Lung (tissue), 12 donors: ENCODE measurements around the gene TRIM2. TPM values are rescaled to one million over a fixed set of nuclear protein-coding genes. Genes with fewer than 3 reads are reported as not detected.

ENCODE experiments used
- ATAC-seq: fragments of 200-7000 bp; cut with Tn5 transposase; one replicate; pipeline ENCODE4 v1.9.1; 2020; ENCODE audit warnings: moderate number of reproducible peaks; ENCODE audit not compliant: insufficient read depth, low FRiP score
- DNase-seq, 3 donors: peaks; one replicate each; pipeline ENCODE4 v3.0.0-alpha.2; 2013 to 2017
- H3K27ac ChIP-seq, 2 donors: one replicate each; pipeline ENCODE4 v1.5.1; 2013; ENCODE audit warnings: mild to moderate bottlenecking in 2 of 2, moderate library complexity in 2 of 2, control low read depth in 1 of 2, inconsistent platforms in 1 of 2, low read depth in 1 of 2, low read length in 1 of 2
- H3K27me3 ChIP-seq, 3 donors: one replicate each; pipeline ENCODE4 v1.5.1; 2013; ENCODE audit warnings: low read length in 2 of 3; ENCODE audit not compliant: control insufficient read depth in 3 of 3, insufficient read depth in 3 of 3
- H3K36me3 ChIP-seq, 4 donors: one replicate each; pipeline ENCODE4 v1.5.1; 2013; ENCODE audit warnings: low read length in 4 of 4, mild to moderate bottlenecking in 1 of 4, moderate library complexity in 1 of 4; ENCODE audit not compliant: control insufficient read depth in 4 of 4, insufficient read depth in 4 of 4
- H3K4me1 ChIP-seq, 5 donors: one replicate each; pipeline ENCODE4 v1.5.1; 2013; ENCODE audit warnings: low read length in 5 of 5, mild to moderate bottlenecking in 2 of 5, moderate library complexity in 1 of 5; ENCODE audit not compliant: control insufficient read depth in 5 of 5, insufficient read depth in 5 of 5
- H3K4me3 ChIP-seq: one replicate; pipeline ENCODE4 v1.5.1; 2013; ENCODE audit warnings: mild to moderate bottlenecking, control low read depth, moderate library complexity
- H3K9ac ChIP-seq, 2 donors: one replicate each; pipeline ENCODE4 v1.5.1; 2013; ENCODE audit warnings: low read length in 2 of 2, control low read depth in 1 of 2; ENCODE audit not compliant: insufficient read depth in 1 of 2
- H3K9me3 ChIP-seq, 4 donors: one replicate each; pipeline ENCODE4 v1.5.1; 2013; ENCODE audit warnings: low read length in 3 of 4, mild to moderate bottlenecking in 1 of 4, moderate library complexity in 1 of 4; ENCODE audit not compliant: control insufficient read depth in 4 of 4, insufficient read depth in 3 of 4
- WGBS, 2 donors: extraction: QIAGEN DNeasy Blood & Tissue Kit; methylation state at CpG; one replicate each; pipeline ENCODE4 v1.1.7; 2013; 5-methylcytosine and 5-hydroxymethylcytosine counted together
- polyA plus RNA-seq, 2 donors: library from polyadenylated mRNA; stranded (reverse); fragments of 200-250 nt; gene quantifications; one replicate each; pipeline ENCODE4 v1.2.1, GENCODE V29; 2013
- total RNA-seq, 2 donors: library from RNA; depleted of rRNA in 1 of 2; stranded (reverse); fragments of >200 nt in 1 of 2; gene quantifications; one replicate each; pipeline ENCODE4 v1.2.1, GENCODE V29; 2014 to 2021
- TF ChIP-seq, protein P1 (sequence below): IDR thresholded peaks from 2 replicates; pipeline ENCODE4 v1.5.1; 2012; ENCODE audit warnings: mild to moderate bottlenecking; ENCODE audit errors: control extremely low read depth, extremely low read depth
- donor health status: control.
- donor health status: control.
- donor health status: Bipolar disorder and iron deficiency.
- donor health status: healthy.
- donor health status: DM: yes; HTN: yes; CAD: no.

TRIM2 gene
- total and polyA plus RNA-seq, 4 donors: 9.1 to 74.0 (median 38.1) TPM

GRCh38 chr4:153223427-153223801 is 19.2 kb downstream of the TRIM2 start:
- TF ChIP-seq, protein P1, sequence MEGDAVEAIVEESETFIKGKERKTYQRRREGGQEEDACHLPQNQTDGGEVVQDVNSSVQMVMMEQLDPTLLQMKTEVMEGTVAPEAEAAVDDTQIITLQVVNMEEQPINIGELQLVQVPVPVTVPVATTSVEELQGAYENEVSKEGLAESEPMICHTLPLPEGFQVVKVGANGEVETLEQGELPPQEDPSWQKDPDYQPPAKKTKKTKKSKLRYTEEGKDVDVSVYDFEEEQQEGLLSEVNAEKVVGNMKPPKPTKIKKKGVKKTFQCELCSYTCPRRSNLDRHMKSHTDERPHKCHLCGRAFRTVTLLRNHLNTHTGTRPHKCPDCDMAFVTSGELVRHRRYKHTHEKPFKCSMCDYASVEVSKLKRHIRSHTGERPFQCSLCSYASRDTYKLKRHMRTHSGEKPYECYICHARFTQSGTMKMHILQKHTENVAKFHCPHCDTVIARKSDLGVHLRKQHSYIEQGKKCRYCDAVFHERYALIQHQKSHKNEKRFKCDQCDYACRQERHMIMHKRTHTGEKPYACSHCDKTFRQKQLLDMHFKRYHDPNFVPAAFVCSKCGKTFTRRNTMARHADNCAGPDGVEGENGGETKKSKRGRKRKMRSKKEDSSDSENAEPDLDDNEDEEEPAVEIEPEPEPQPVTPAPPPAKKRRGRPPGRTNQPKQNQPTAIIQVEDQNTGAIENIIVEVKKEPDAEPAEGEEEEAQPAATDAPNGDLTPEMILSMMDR: no peak
- ATAC-seq: no peak
- H3K9ac ChIP-seq: peak overlapping the region; percentile 33 to 83

DNA sequence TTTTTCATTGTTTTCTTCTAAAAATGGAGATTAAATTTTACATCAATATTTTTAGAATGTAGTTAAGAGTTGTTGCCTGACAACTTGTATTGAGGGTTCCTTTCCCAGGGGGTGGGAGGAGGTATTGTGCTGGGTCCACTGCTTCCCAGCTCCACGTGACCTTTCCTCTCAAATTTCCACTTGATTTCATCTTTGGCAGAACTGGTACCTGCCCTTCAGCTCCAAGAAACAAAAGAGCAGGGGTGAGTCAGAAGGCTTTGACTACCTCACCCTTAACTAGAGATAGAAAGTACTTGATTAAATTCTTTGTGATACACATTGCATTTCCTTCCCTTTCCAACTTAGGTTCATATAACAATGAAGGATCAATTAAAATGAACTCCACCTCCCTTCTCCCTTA is 19.7 kb downstream of the TRIM2 start:
- Histone ChIP-seq H3K36me3 (peaks cover 0 to 4% (median 0%) of the 10 kb centered on the region in 4 donors), H3K4me1 (peaks cover 2 to 47% (median 13%) of the 10 kb centered on the region in 5 donors), H3K4me3 (no peak overlapping the region), H3K9me3 (no peaks in the 10 kb centered on the region), H3K27me3 (no peaks in the 10 kb centered on the region), H3K9ac (peak overlapping the region; percentile 33 to 83), H3K27ac (peak overlapping the region in 1 of 2 donors; percentile 95)
- peak in 2 of 3 donors; percentile 49 to 71 for DNase-seq
- ATAC-seq: peak; percentile 61
- TF ChIP-seq, protein P1: no peak
- WGBS, 2 donors: 50 to 78% methylated on average over 1 of the region's 1 CpG

More at GRCh38 chr4:153223427-153223801, 19.2 kb downstream of the TRIM2 start:
- peaks cover 0 to 4% (median 0%) of the 10 kb centered on the region in 4 donors for H3K36me3 ChIP-seq
- DNase-seq: peak in 1 of 3 donors; percentile 50
- 21 to 32% methylated on average over 9 of the region's 9 CpGs for WGBS, 2 donors
- H3K27ac ChIP-seq: peak overlapping the region in 1 of 2 donors; percentile 95
- no peaks in the 10 kb centered on the region for H3K27me3 ChIP-seq
- H3K4me1 ChIP-seq: peaks cover 2 to 47% (median 12%) of the 10 kb centered on the region in 5 donors
- no peaks in the 10 kb centered on the region for H3K9me3 ChIP-seq
- no peak overlapping the region for H3K4me3 ChIP-seq

DNA sequence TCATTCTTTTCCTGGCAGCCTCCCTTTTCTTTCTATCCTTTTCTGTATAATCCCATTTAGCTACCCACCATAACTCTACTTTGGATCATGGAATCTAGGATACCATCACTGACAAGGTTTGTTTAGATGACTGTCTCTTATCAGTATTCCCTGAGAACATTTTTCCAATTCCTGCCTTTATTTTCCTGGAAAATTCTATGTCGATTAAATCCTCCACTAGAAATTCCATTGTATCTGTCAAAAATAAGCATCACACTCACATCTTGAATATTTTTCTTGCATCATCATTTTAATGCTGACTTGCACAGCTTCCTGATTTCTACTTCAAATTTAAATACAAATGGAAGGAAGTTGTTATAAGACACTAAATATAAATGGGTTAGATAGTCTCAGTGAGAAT is 20.2 kb downstream of the TRIM2 start:
- WGBS, 2 donors: 66 to 81% methylated on average over 1 of the region's 1 CpG
- TF ChIP-seq, protein P1: no peak
- ATAC-seq: no peak
- Histone ChIP-seq H3K9ac (peak overlapping the region in 1 of 2 donors; percentile 11), H3K4me1 (peaks cover 2 to 47% (median 13%) of the 10 kb centered on the region in 5 donors), H3K4me3 (no peak overlapping the region), H3K9me3 (no peaks in the 10 kb centered on the region), H3K27me3 (no peaks in the 10 kb centered on the region), H3K36me3 (peaks cover 0 to 4% (median 0%) of the 10 kb centered on the region in 4 donors), H3K27ac (no peak overlapping the region)
- no peak for DNase-seq

GRCh38 chr4:153227469-153228075 is 23.3 kb downstream of the TRIM2 start:
- Histone ChIP-seq H3K9me3 (no peaks in the 10 kb centered on the region), H3K4me1 (peaks cover 2 to 28% (median 13%) of the 10 kb centered on the region in 5 donors), H3K9ac (no peak overlapping the region), H3K4me3 (no peak overlapping the region), H3K27me3 (no peaks in the 10 kb centered on the region), H3K36me3 (peaks cover 0 to 4% (median 2%) of the 10 kb centered on the region in 4 donors), H3K27ac (no peak overlapping the region)
- DNase-seq (peak in 2 of 3 donors; percentile 70 to 77), ATAC-seq (no peak)
- 90 to 92% methylated on average over 7 of the region's 7 CpGs for WGBS, 2 donors
- TF ChIP-seq, protein P1: no peak
